Measurements from ENCODE around the gene TMC1.
A peak's percentile ranks its signal among the peaks of the same experiment; 100 is the strongest.

- TF ChIP-seq CTCF (IDR thresholded peaks at IDR 0.05) (no peak), BHLHE40 (IDR thresholded peaks at IDR 0.05; ENCODE audit: low read depth, low read length) (peak; percentile 22; the same call in 1 of the 2 replicates), EP300 (IDR thresholded peaks at IDR 0.05) (peak in 1 of 2 experiments; percentile 32; a peak in 1 of 5 replicates), SREBF2 (IDR thresholded peaks at IDR 0.05) (no peak), EHMT2 (IDR thresholded peaks at IDR 0.05; ENCODE audit: low read depth) (no peak), POLR2A (IDR thresholded peaks at IDR 0.05; ENCODE audit: low read length) (no peak), USF2 (IDR thresholded peaks at IDR 0.05) (no peak), PBX3 (IDR thresholded peaks at IDR 0.05) (no peak), CHD2 (IDR thresholded peaks at IDR 0.05; ENCODE audit: low read length, partially characterized antibody) (no peak), CBX2 (IDR thresholded peaks at IDR 0.05; ENCODE audit: borderline replicate concordance, low read depth) (no peak), RCOR1 (IDR thresholded peaks at IDR 0.05; ENCODE audit: low read depth, low read length) (no peak), MAZ (IDR thresholded peaks at IDR 0.05; ENCODE audit: borderline replicate concordance, low read depth, low read length) (no peak)
Observed at GRCh38 chr9:72524820-72525540, 3.6 kb downstream of the TMC1 start.

Data from A549 (cell line).